GM12872 (cell line): ENCODE measurements around the gene CIRBP.
A peak's percentile ranks its signal among the peaks of the same experiment; 100 is the strongest.

ENCODE experiments used
- CTCF ChIP-seq: IDR thresholded peaks from 3 replicates; pipeline ENCODE4 v1.5.1; 2011; ENCODE audit warnings: low read depth, mild to moderate bottlenecking, low read length, moderate library complexity; ENCODE audit not compliant: insufficient read depth

Gene CIRBP

GRCh38 chr19:1266916-1267476 lies 2.1 kb upstream of the CIRBP start:
- TF ChIP-seq CTCF, result peak; percentile 85

GRCh38 chr19:1267477-1268225 lies 1.5 kb upstream of the CIRBP start:
- no peak for TF ChIP-seq CTCF

GRCh38 chr19:1268226-1269064 lies 687 bp upstream of the CIRBP start:
- no peak for TF ChIP-seq CTCF

- TF ChIP-seq CTCF, result no peak
Measured at GRCh38 chr19:1269478-1270212, 513 bp downstream of the CIRBP start.

GRCh38 chr19:1270213-1270853 lies 1.2 kb downstream of the CIRBP start:
- no peak for TF ChIP-seq CTCF

- TF ChIP-seq CTCF, result no peak
Measured at GRCh38 chr19:1270854-1271527, 1.9 kb downstream of the CIRBP start.
